ENCODE measurements around the gene TOR1B. TPM values are rescaled to one million over a fixed set of nuclear protein-coding genes. Genes with fewer than 3 reads are reported as not detected.

Gene TOR1B
- total RNA-seq, 5 donors from 2014 or later (not counting 1 experiment from before 2014, with no cell fraction given), result 19.3 to 31.0 (median 26.4) TPM

DNA sequence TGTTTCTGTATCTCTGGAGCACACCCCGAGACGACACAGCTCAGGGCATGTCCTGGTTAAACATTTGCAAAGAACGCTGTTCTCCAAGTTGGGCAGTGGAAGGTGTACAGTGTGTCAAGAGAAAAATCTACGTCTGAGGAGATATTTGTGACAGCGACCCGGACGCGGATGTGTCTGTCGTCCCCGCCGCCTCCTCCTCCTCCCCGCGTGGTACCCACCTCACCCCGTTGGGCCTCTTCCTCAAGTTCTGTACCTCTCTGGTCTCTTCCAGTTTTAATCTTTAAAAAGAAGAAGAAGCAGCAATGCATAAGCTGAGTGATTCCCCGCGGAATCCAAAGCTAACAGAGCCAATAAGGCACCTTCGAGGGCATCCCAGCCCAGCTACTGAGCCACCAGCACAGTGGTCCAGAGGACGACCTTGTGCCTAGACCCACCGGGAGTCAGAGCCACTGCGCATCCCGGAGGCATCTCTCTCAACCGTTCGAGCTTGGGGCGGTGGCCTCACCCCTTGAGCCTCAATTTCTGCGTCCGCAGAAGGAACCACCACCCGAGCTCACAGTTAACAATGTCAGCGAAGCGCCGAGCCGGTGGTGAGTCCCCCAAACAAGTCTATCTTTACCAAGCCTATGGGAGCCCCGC is 31.6 kb downstream of the TOR1B start:
- Mint-ChIP-seq H3K9me3 (no peaks in the 10 kb centered on the region), H3K4me3 (peak overlapping the region; percentile 97 to 99 (median 97)), H3K27ac (peak overlapping the region; percentile 97), H3K27me3 (no peaks in the 10 kb centered on the region), H3K36me3 (peaks cover 19% of the 10 kb centered on the region), H3K4me1 (peaks cover 54 to 58% (median 57%) of the 10 kb centered on the region in 3 donors)
- ChIA-PET CTCF (interaction anchor here (0.6 to 0.9 kb wide), 3 partner anchors 265 to 996 kb away, joined by 3 read pairs; no protein-coding TSS in a partner anchor), POLR2A (interaction anchor here (0.6 to 1.3 kb wide), 4 partner anchors 8 to 52 kb away, joined by 3 to 4 read pairs (median 3); no protein-coding TSS in a partner anchor)
- Histone ChIP-seq H3K4me1 (ENCODE audit: control insufficient read depth in 1 of 2, extremely low read depth in 1 of 2, insufficient read depth in 2 of 2, low read length in 2 of 2) (peaks cover 29 to 49% of the 10 kb centered on the region in 2 experiments), H3K27ac (ENCODE audit: low read length) (peak overlapping the region; percentile 75), H3K4me3 (ENCODE audit: control insufficient read depth in 1 of 2, extremely low read depth in 1 of 2, low read length in 1 of 2) (peak overlapping the region; percentile 91), H3K27me3 (replicated peaks in 1 of 2; ENCODE audit: control insufficient read depth in 2 of 2, extremely low read depth in 1 of 2, insufficient read depth in 2 of 2, low read length in 1 of 2) (no peaks in the 10 kb centered on the region), H3K9me3 (no peaks in the 10 kb centered on the region), H3K36me3 (ENCODE audit: control insufficient read depth in 2 of 2, extremely low read depth in 1 of 2, insufficient read depth in 1 of 2, low read length in 1 of 2) (peaks cover 10 to 41% of the 10 kb centered on the region in 2 donors)
- WGBS (ENCODE audit: insufficient coverage), result 0% methylated on average over 31 of the region's 32 CpGs
- ATAC-seq (replicated peaks in 1 of 4) (peak; percentile 33 to 43 (median 38)), DNase-seq (peak in 32 of 35 experiments; percentile 27 to 64 (median 52))

DNA sequence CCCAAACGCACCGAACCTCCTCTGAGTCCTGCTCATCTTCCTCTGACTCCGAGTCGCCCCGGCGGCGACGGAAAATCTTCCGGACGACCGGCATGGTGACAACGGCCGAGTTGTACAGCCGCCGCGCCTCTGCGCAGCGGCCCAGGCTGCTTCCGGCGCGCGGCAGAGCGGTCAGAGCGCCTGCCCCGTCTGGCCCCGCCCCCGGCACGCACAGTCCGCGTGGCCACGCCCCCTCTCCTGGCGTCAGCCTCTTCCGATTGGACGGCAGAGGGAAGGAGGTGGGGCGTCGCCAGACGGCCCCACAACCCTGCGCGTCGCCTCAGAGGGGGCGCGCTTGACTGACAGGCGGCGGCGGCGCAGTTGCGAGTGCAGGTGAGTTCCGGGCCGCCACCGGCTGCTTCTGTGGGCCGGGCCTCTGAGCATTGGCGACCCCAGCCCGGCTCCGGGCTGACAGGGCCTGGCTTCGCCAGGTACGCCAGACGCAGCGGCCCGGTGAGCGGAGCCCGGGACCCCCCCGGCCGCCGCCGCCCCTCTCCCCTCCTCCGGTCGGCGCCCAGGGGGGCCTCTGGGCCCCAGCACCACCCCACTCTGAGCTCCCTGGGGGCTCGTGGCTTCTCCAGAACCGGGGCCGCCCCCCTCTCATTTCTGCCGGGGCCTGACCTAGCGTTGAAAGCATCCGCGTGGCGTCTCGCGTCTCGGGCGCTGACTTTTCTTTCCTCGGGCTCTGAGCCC is 32.3 kb downstream of the TOR1B start, which contains the start of the genes C9orf78 and USP20:
Gene C9orf78 (minus strand): TSS at position 148 of the 732 bp plus-strand sequence. CDS start 54 bp downstream, at position 94.
Gene USP20 (plus strand): TSS at position 331 of the 732 bp plus-strand sequence. CDS start 17,098 bp downstream, outside the sequence.
- H3K27ac ChIP-seq (ENCODE audit: low read length), result peak within 1 kb of the TSS; percentile 75
- Mint-ChIP-seq H3K36me3 (peaks cover 15% of the 10 kb centered on the region), H3K4me1 (peaks cover 61 to 64% (median 63%) of the 10 kb centered on the region in 3 donors), H3K27me3 (no peaks in the 10 kb centered on the region), H3K27ac (peak within 1 kb of the TSS; percentile 97), H3K9me3 (no peaks in the 10 kb centered on the region), H3K4me3 (peak within 1 kb of the TSS; percentile 97 to 99 (median 97))
- ATAC-seq (replicated peaks in 1 of 4) (peak; percentile 90 to 95 (median 92)), DNase-seq (peak; percentile 90 to 99 (median 96))
- no peaks in the 10 kb centered on the region for H3K9me3 ChIP-seq
- POLR2A ChIA-PET, result interaction anchor here (0.6 to 1.3 kb wide), 4 partner anchors 9 to 744 kb away, joined by 3 to 6 read pairs (median 4); partner anchors contain the start of gene FUBP3 (in 1 of the 2)
- H3K36me3 ChIP-seq (ENCODE audit: control insufficient read depth in 2 of 2, extremely low read depth in 1 of 2, insufficient read depth in 1 of 2, low read length in 1 of 2), result peaks cover 10 to 35% of the 10 kb centered on the region in 2 donors
- peaks cover 35 to 56% of the 10 kb centered on the region in 2 experiments for H3K4me1 ChIP-seq (ENCODE audit: control insufficient read depth in 1 of 2, extremely low read depth in 1 of 2, insufficient read depth in 2 of 2, low read length in 2 of 2)
- under 1% methylated on average over 81 of the region's 81 CpGs for WGBS (ENCODE audit: insufficient coverage)
- no peaks in the 10 kb centered on the region for H3K27me3 ChIP-seq (replicated peaks in 1 of 2; ENCODE audit: control insufficient read depth in 2 of 2, extremely low read depth in 1 of 2, insufficient read depth in 2 of 2, low read length in 1 of 2)
- peak within 1 kb of the TSS; percentile 91 for H3K4me3 ChIP-seq (ENCODE audit: control insufficient read depth in 1 of 2, extremely low read depth in 1 of 2, low read length in 1 of 2)
- CTCF ChIA-PET, result interaction anchor here (0.6 to 0.7 kb wide), 2 partner anchors 121 to 997 kb away, joined by 3 to 4 read pairs; no protein-coding TSS in a partner anchor

DNA sequence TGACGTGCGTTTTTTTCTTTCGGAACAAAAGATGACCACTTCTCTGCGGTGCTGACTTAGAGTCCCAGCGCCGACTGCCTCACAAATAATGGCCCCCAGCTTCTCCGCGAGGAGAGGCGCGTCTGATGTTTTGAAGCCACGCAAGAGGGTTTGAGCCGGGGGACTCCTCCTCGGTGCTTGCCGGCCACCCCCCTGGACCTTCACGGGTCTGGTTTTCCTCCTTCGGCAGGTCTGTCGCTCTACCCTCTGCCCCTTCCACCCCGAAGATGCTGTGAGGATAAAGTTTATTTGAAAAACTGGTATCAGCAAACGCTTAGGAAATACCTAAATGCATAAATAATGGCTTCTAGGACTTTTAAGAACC is 32.9 kb downstream of the TOR1B start:
- H3K4me1 Mint-ChIP-seq, result peaks cover 63 to 68% (median 68%) of the 10 kb centered on the region in 3 donors

DNA sequence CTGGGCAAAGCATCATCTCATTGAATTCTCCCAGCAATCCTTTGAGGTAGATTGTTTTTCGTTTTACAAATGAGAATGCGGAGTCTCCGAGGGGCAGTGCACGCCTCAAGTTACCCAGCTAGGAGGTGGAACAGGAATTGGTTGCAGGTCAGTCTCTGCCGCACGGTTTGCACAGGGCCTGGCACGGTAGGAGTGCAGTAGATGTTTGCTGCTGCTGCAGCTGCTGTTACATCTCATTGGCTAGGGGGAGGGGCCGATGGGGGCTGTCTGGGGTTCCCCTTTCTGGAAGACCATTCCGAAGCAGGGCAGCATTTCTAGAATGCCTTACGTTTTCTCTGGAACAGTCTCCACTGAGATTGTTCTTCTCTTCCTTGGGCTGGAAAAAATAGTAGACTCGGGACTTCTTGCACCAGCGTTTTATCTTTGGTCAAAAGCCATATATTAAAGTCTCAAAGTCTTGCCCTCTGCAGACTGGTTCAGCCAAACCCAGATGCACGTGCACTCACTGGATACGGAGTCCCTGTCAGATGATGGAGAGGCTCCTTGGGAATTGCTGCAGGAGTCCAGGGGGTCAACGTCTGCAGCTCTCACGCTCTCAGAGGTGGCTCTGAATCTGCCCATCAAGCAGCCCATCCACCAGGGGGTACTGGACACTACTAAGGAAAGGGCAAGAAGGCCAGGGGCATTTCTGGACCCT is 33.5 kb downstream of the TOR1B start:
- ChIA-PET POLR2A (interaction anchor here in 1 of 2 donors (0.5 to 1.0 kb wide), 3 partner anchors 14 to 214 kb away, joined by 3 to 6 read pairs (median 6); no protein-coding TSS in a partner anchor), CTCF (interaction anchor here (0.5 to 1.2 kb wide), 4 partner anchors 9 to 157 kb away, joined by 3 to 7 read pairs (median 4); no protein-coding TSS in a partner anchor)
- WGBS (ENCODE audit: insufficient coverage), result 29% methylated on average over 11 of the region's 16 CpGs
- H3K9me3 Mint-ChIP-seq, result no peaks in the 10 kb centered on the region
- peaks cover 12% of the 10 kb centered on the region for H3K36me3 Mint-ChIP-seq
- H3K4me3 ChIP-seq (ENCODE audit: control insufficient read depth in 1 of 2, extremely low read depth in 1 of 2, low read length in 1 of 2), result peak overlapping the region; percentile 90 to 91
- peak overlapping the region; percentile 94 for H3K27ac Mint-ChIP-seq
- peaks cover 2 to 25% of the 10 kb centered on the region in 2 donors for H3K36me3 ChIP-seq (ENCODE audit: control insufficient read depth in 2 of 2, extremely low read depth in 1 of 2, insufficient read depth in 1 of 2, low read length in 1 of 2)
- peak in 31 of 35 experiments; percentile 19 to 64 (median 39) for DNase-seq
- no peaks in the 10 kb centered on the region for H3K9me3 ChIP-seq
- no peaks in the 10 kb centered on the region for H3K27me3 ChIP-seq (replicated peaks in 1 of 2; ENCODE audit: control insufficient read depth in 2 of 2, extremely low read depth in 1 of 2, insufficient read depth in 2 of 2, low read length in 1 of 2)
- peak overlapping the region; percentile 94 to 97 (median 94) for H3K4me3 Mint-ChIP-seq
- peaks cover 39 to 65% of the 10 kb centered on the region in 2 experiments for H3K4me1 ChIP-seq (ENCODE audit: control insufficient read depth in 1 of 2, extremely low read depth in 1 of 2, insufficient read depth in 2 of 2, low read length in 2 of 2)
- peaks cover 68 to 75% (median 74%) of the 10 kb centered on the region in 3 donors for H3K4me1 Mint-ChIP-seq
- ATAC-seq (replicated peaks in 1 of 4), result no peak
- H3K27ac ChIP-seq (ENCODE audit: low read length), result peak overlapping the region; percentile 72
- no peaks in the 10 kb centered on the region for H3K27me3 Mint-ChIP-seq

More for the DNA sequence above, 32.9 kb downstream of the TOR1B start:
- CTCF ChIA-PET, result interaction anchor here in 1 of 2 donors (0.6 kb wide), 1 partner anchor 121 kb away, joined by 4 read pairs; no protein-coding TSS in a partner anchor
- Histone ChIP-seq H3K4me3 (ENCODE audit: control insufficient read depth in 1 of 2, extremely low read depth in 1 of 2, low read length in 1 of 2) (peak overlapping the region; percentile 90 to 91), H3K27me3 (replicated peaks in 1 of 2; ENCODE audit: control insufficient read depth in 2 of 2, extremely low read depth in 1 of 2, insufficient read depth in 2 of 2, low read length in 1 of 2) (no peaks in the 10 kb centered on the region), H3K9me3 (no peaks in the 10 kb centered on the region), H3K36me3 (ENCODE audit: control insufficient read depth in 2 of 2, extremely low read depth in 1 of 2, insufficient read depth in 1 of 2, low read length in 1 of 2) (peaks cover 8 to 29% of the 10 kb centered on the region in 2 donors), H3K27ac (ENCODE audit: low read length) (peak overlapping the region; percentile 72), H3K4me1 (ENCODE audit: control insufficient read depth in 1 of 2, extremely low read depth in 1 of 2, insufficient read depth in 2 of 2, low read length in 2 of 2) (peaks cover 38 to 62% of the 10 kb centered on the region in 2 experiments)
- 0% methylated on average over 10 of the region's 19 CpGs for WGBS (ENCODE audit: insufficient coverage)
- peaks cover 13% of the 10 kb centered on the region for H3K36me3 Mint-ChIP-seq
- POLR2A ChIA-PET, result interaction anchor here (0.5 to 0.6 kb wide), 3 partner anchors 15 to 744 kb away, joined by 4 to 6 read pairs (median 6); partner anchors contain the start of gene FUBP3 (in 1 of the 2)
- H3K9me3 Mint-ChIP-seq, result no peaks in the 10 kb centered on the region
- DNase-seq (peak in 2 of 35 experiments; percentile 6 to 38), ATAC-seq (replicated peaks in 1 of 4) (no peak)
- H3K4me3 Mint-ChIP-seq, result peak overlapping the region; percentile 94 to 97 (median 94)
- peak overlapping the region; percentile 94 for H3K27ac Mint-ChIP-seq
- H3K27me3 Mint-ChIP-seq, result no peaks in the 10 kb centered on the region

DNA sequence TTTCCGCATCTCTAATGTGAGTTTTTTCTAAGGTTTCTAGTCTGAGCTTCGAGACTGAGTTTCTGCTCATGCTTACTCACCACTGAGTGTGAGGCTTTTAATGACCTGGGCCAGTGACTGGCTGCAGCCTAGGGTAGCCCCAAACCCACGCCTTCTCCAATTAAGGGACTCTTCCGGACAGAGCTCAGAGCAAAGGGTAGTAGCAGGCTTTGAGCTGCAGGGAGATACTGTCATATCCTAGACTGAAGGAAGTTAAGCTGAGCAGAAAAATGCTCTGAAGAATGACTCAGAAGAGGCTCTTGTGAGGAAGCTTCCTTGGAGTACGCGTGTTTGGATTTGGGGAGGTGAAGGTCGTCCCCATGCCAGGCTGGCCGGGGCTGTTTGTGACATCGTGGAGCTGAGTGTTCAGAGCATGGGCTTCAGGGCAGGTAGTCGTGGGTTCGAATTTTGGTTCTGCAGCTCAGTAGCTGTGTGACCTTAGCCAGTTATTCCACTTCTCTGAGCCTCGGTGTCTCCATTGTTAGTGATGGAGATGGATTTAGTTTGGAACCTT is 35.8 kb downstream of the TOR1B start:
- WGBS (ENCODE audit: insufficient coverage), result 76% methylated on average over 9 of the region's 12 CpGs
- DNase-seq, result peak in 1 of 35 experiments; percentile 32

More for the DNA sequence above, 35.8 kb downstream of the TOR1B start:
- CTCF ChIA-PET, result interaction anchor here in 1 of 2 donors (0.8 kb wide), 1 partner anchor 46 kb away, joined by 3 read pairs; no protein-coding TSS in a partner anchor
- Mint-ChIP-seq H3K4me3 (peak overlapping the region; percentile 61 to 97 (median 68)), H3K27me3 (no peaks in the 10 kb centered on the region), H3K27ac (peak overlapping the region; percentile 91 to 94), H3K9me3 (no peaks in the 10 kb centered on the region), H3K4me1 (peaks cover 70 to 79% (median 78%) of the 10 kb centered on the region in 3 donors), H3K36me3 (peaks cover 5% of the 10 kb centered on the region)
- Histone ChIP-seq H3K36me3 (ENCODE audit: control insufficient read depth in 2 of 2, extremely low read depth in 1 of 2, insufficient read depth in 1 of 2, low read length in 1 of 2) (peaks cover 5 to 7% of the 10 kb centered on the region in 2 donors), H3K9me3 (no peaks in the 10 kb centered on the region), H3K4me3 (ENCODE audit: control insufficient read depth in 1 of 2, extremely low read depth in 1 of 2, low read length in 1 of 2) (peak overlapping the region in 1 of 2 donors; percentile 25), H3K27ac (ENCODE audit: low read length) (peak overlapping the region; percentile 60), H3K27me3 (replicated peaks in 1 of 2; ENCODE audit: control insufficient read depth in 2 of 2, extremely low read depth in 1 of 2, insufficient read depth in 2 of 2, low read length in 1 of 2) (no peaks in the 10 kb centered on the region), H3K4me1 (ENCODE audit: control insufficient read depth in 1 of 2, extremely low read depth in 1 of 2, insufficient read depth in 2 of 2, low read length in 2 of 2) (peaks cover 45 to 62% of the 10 kb centered on the region in 2 experiments)
- ATAC-seq (replicated peaks in 1 of 4), result no peak
- POLR2A ChIA-PET, result no interaction called here
